Hematopoietic multipotent progenitor cell treated with erythropoietin and hydrocortisone succinate and interleukin-3 and kit ligand, for 15 days (in vitro differentiated cells): Measurements from ENCODE around the gene PARP12.
A peak's percentile ranks its signal among the peaks of the same experiment; 100 is the strongest.

ENCODE experiments used
- DNase-seq: peaks from one replicate; pipeline ENCODE4 v3.0.0-alpha.2; 2015; ENCODE audit warnings: low spot score

The PARP12 gene

GRCh38 chr7:140059273-140060242 is 3.2 kb downstream of the PARP12 start:
- DNase-seq, result peak; percentile 93

- no peak for DNase-seq
Measured at GRCh38 chr7:140058517-140058916, 4.2 kb downstream of the PARP12 start.

GRCh38 chr7:140057143-140057535 is 5.6 kb downstream of the PARP12 start:
- no peak for DNase-seq

- DNase-seq, result no peak
Measured at GRCh38 chr7:140056431-140057142, 6.2 kb downstream of the PARP12 start.

- DNase-seq, result no peak
Measured at GRCh38 chr7:140055833-140056232, 6.9 kb downstream of the PARP12 start.

- DNase-seq, result no peak
Measured at GRCh38 chr7:140054751-140055150, 8.0 kb downstream of the PARP12 start.

- DNase-seq, result no peak
Measured at GRCh38 chr7:140053812-140054539, 8.8 kb downstream of the PARP12 start.

GRCh38 chr7:140051820-140052219 is 10.9 kb downstream of the PARP12 start:
- DNase-seq, result no peak

- DNase-seq, result no peak
Measured at GRCh38 chr7:140050100-140050499, 12.7 kb downstream of the PARP12 start.

- DNase-seq, result no peak
Measured at GRCh38 chr7:140049339-140050024, 13.3 kb downstream of the PARP12 start.

GRCh38 chr7:140048989-140049338 is 13.8 kb downstream of the PARP12 start:
- DNase-seq, result no peak

GRCh38 chr7:140048138-140048537 is 14.6 kb downstream of the PARP12 start:
- DNase-seq, result no peak

GRCh38 chr7:140047197-140047596 is 15.6 kb downstream of the PARP12 start:
- DNase-seq, result no peak

- DNase-seq, result no peak
Measured at GRCh38 chr7:140045697-140046096, 17.1 kb downstream of the PARP12 start.

GRCh38 chr7:140044251-140044650 is 18.5 kb downstream of the PARP12 start:
- no peak for DNase-seq

- no peak for DNase-seq
Measured at GRCh38 chr7:140042386-140042670, 20.4 kb downstream of the PARP12 start.

GRCh38 chr7:140041659-140042385 is 20.9 kb downstream of the PARP12 start:
- DNase-seq, result no peak

- DNase-seq, result no peak
Measured at GRCh38 chr7:140039896-140040295, 22.9 kb downstream of the PARP12 start.

GRCh38 chr7:140039066-140039465 is 23.7 kb downstream of the PARP12 start:
- no peak for DNase-seq

GRCh38 chr7:140036224-140036962 is 26.4 kb downstream of the PARP12 start:
- no peak for DNase-seq
